ENCODE results near the gene COL4A1.

COL4A1 gene

GRCh38 chr13:110284779-110285484, 22.0 kb downstream of the COL4A1 start:
- H3K4me1 ChIP-seq (ENCODE audit: control insufficient read depth, insufficient read depth, low read length): peaks cover 9% of the 10 kb centered on the region
- H3K27ac ChIP-seq (ENCODE audit: insufficient read depth, low read depth, low read length, poor library complexity, severe bottlenecking): no peak overlapping the region
- H3K27me3 ChIP-seq (ENCODE audit: control insufficient read depth, insufficient read depth, low read length, poor library complexity, severe bottlenecking): no peaks in the 10 kb centered on the region
- 93 to 94% methylated on average over 11 of the region's 11 CpGs for WGBS, 2 experiments
- H3K36me3 ChIP-seq (ENCODE audit: control insufficient read depth, insufficient read depth, low read length): no peaks in the 10 kb centered on the region
- no peaks in the 10 kb centered on the region for H3K9me3 ChIP-seq (ENCODE audit: control insufficient read depth, low read length)
- no peak overlapping the region for H3K4me3 ChIP-seq (ENCODE audit: insufficient read depth, low read depth, low read length)

- Histone ChIP-seq H3K27ac (ENCODE audit: insufficient read depth, low read depth, low read length, poor library complexity, severe bottlenecking) (no peak overlapping the region), H3K9me3 (ENCODE audit: control insufficient read depth, low read length) (no peaks in the 10 kb centered on the region), H3K4me3 (ENCODE audit: insufficient read depth, low read depth, low read length) (no peak overlapping the region), H3K4me1 (ENCODE audit: control insufficient read depth, insufficient read depth, low read length) (peaks cover 9% of the 10 kb centered on the region), H3K36me3 (ENCODE audit: control insufficient read depth, insufficient read depth, low read length) (no peaks in the 10 kb centered on the region), H3K27me3 (ENCODE audit: control insufficient read depth, insufficient read depth, low read length, poor library complexity, severe bottlenecking) (no peaks in the 10 kb centered on the region)
- WGBS, 2 experiments: 94 to 95% methylated on average over 7 of the region's 7 CpGs
Measured at GRCh38 chr13:110283736-110284517, 23.0 kb downstream of the COL4A1 start.

GRCh38 chr13:110282316-110282841, 24.6 kb downstream of the COL4A1 start:
- no peaks in the 10 kb centered on the region for H3K9me3 ChIP-seq (ENCODE audit: control insufficient read depth, low read length)
- H3K27me3 ChIP-seq (ENCODE audit: control insufficient read depth, insufficient read depth, low read length, poor library complexity, severe bottlenecking): no peaks in the 10 kb centered on the region
- H3K27ac ChIP-seq (ENCODE audit: insufficient read depth, low read depth, low read length, poor library complexity, severe bottlenecking): no peak overlapping the region
- H3K36me3 ChIP-seq (ENCODE audit: control insufficient read depth, insufficient read depth, low read length): no peaks in the 10 kb centered on the region
- peaks cover 6% of the 10 kb centered on the region for H3K4me1 ChIP-seq (ENCODE audit: control insufficient read depth, insufficient read depth, low read length)
- WGBS, 2 experiments: 93 to 97% methylated on average over 1 of the region's 1 CpG
- no peak overlapping the region for H3K4me3 ChIP-seq (ENCODE audit: insufficient read depth, low read depth, low read length)

- Histone ChIP-seq H3K27ac (ENCODE audit: insufficient read depth, low read depth, low read length, poor library complexity, severe bottlenecking) (no peak overlapping the region), H3K9me3 (ENCODE audit: control insufficient read depth, low read length) (no peaks in the 10 kb centered on the region), H3K27me3 (ENCODE audit: control insufficient read depth, insufficient read depth, low read length, poor library complexity, severe bottlenecking) (no peaks in the 10 kb centered on the region), H3K4me1 (ENCODE audit: control insufficient read depth, insufficient read depth, low read length) (no peaks in the 10 kb centered on the region), H3K36me3 (ENCODE audit: control insufficient read depth, insufficient read depth, low read length) (no peaks in the 10 kb centered on the region), H3K4me3 (ENCODE audit: insufficient read depth, low read depth, low read length) (no peak overlapping the region)
- 94 to 95% methylated on average over 5 of the region's 5 CpGs for WGBS, 2 experiments
Measured at GRCh38 chr13:110281736-110282135, 25.2 kb downstream of the COL4A1 start.

- H3K27ac ChIP-seq (ENCODE audit: insufficient read depth, low read depth, low read length, poor library complexity, severe bottlenecking): no peak overlapping the region
- no peaks in the 10 kb centered on the region for H3K4me1 ChIP-seq (ENCODE audit: control insufficient read depth, insufficient read depth, low read length)
- WGBS, 2 experiments: 91 to 93% methylated on average over 7 of the region's 7 CpGs
- no peaks in the 10 kb centered on the region for H3K36me3 ChIP-seq (ENCODE audit: control insufficient read depth, insufficient read depth, low read length)
- no peaks in the 10 kb centered on the region for H3K9me3 ChIP-seq (ENCODE audit: control insufficient read depth, low read length)
- no peaks in the 10 kb centered on the region for H3K27me3 ChIP-seq (ENCODE audit: control insufficient read depth, insufficient read depth, low read length, poor library complexity, severe bottlenecking)
- H3K4me3 ChIP-seq (ENCODE audit: insufficient read depth, low read depth, low read length): no peak overlapping the region
Measured at GRCh38 chr13:110280985-110281688, 25.8 kb downstream of the COL4A1 start.

GRCh38 chr13:110280231-110280813, 26.6 kb downstream of the COL4A1 start:
- 94% methylated on average over 7 to 8 of the region's 9 CpGs for WGBS, 2 experiments

GRCh38 chr13:110279684-110280083, 27.3 kb downstream of the COL4A1 start:
- no peaks in the 10 kb centered on the region for H3K4me1 ChIP-seq (ENCODE audit: control insufficient read depth, insufficient read depth, low read length)
- no peak overlapping the region for H3K27ac ChIP-seq (ENCODE audit: insufficient read depth, low read depth, low read length, poor library complexity, severe bottlenecking)

More at GRCh38 chr13:110280231-110280813, 26.6 kb downstream of the COL4A1 start:
- Histone ChIP-seq H3K4me3 (ENCODE audit: insufficient read depth, low read depth, low read length) (no peak overlapping the region), H3K36me3 (ENCODE audit: control insufficient read depth, insufficient read depth, low read length) (no peaks in the 10 kb centered on the region), H3K4me1 (ENCODE audit: control insufficient read depth, insufficient read depth, low read length) (no peaks in the 10 kb centered on the region), H3K27ac (ENCODE audit: insufficient read depth, low read depth, low read length, poor library complexity, severe bottlenecking) (no peak overlapping the region), H3K27me3 (ENCODE audit: control insufficient read depth, insufficient read depth, low read length, poor library complexity, severe bottlenecking) (no peaks in the 10 kb centered on the region), H3K9me3 (ENCODE audit: control insufficient read depth, low read length) (no peaks in the 10 kb centered on the region)

GRCh38 chr13:110278859-110279258, 28.1 kb downstream of the COL4A1 start:
- H3K9me3 ChIP-seq (ENCODE audit: control insufficient read depth, low read length): no peaks in the 10 kb centered on the region
- no peaks in the 10 kb centered on the region for H3K4me1 ChIP-seq (ENCODE audit: control insufficient read depth, insufficient read depth, low read length)
- no peaks in the 10 kb centered on the region for H3K27me3 ChIP-seq (ENCODE audit: control insufficient read depth, insufficient read depth, low read length, poor library complexity, severe bottlenecking)
- no peak overlapping the region for H3K4me3 ChIP-seq (ENCODE audit: insufficient read depth, low read depth, low read length)
- H3K27ac ChIP-seq (ENCODE audit: insufficient read depth, low read depth, low read length, poor library complexity, severe bottlenecking): no peak overlapping the region
- 93 to 94% methylated on average over 7 of the region's 7 CpGs for WGBS, 2 experiments
- no peaks in the 10 kb centered on the region for H3K36me3 ChIP-seq (ENCODE audit: control insufficient read depth, insufficient read depth, low read length)

More at GRCh38 chr13:110279684-110280083, 27.3 kb downstream of the COL4A1 start:
- H3K27me3 ChIP-seq (ENCODE audit: control insufficient read depth, insufficient read depth, low read length, poor library complexity, severe bottlenecking): no peaks in the 10 kb centered on the region
- no peak overlapping the region for H3K4me3 ChIP-seq (ENCODE audit: insufficient read depth, low read depth, low read length)
- H3K9me3 ChIP-seq (ENCODE audit: control insufficient read depth, low read length): no peaks in the 10 kb centered on the region
- 92 to 94% methylated on average over 4 of the region's 4 CpGs for WGBS, 2 experiments
- H3K36me3 ChIP-seq (ENCODE audit: control insufficient read depth, insufficient read depth, low read length): no peaks in the 10 kb centered on the region

- no peak overlapping the region for H3K27ac ChIP-seq (ENCODE audit: insufficient read depth, low read depth, low read length, poor library complexity, severe bottlenecking)
- 88 to 89% methylated on average over 5 of the region's 5 CpGs for WGBS, 2 experiments
- no peaks in the 10 kb centered on the region for H3K27me3 ChIP-seq (ENCODE audit: control insufficient read depth, insufficient read depth, low read length, poor library complexity, severe bottlenecking)
- no peaks in the 10 kb centered on the region for H3K4me1 ChIP-seq (ENCODE audit: control insufficient read depth, insufficient read depth, low read length)
- no peaks in the 10 kb centered on the region for H3K9me3 ChIP-seq (ENCODE audit: control insufficient read depth, low read length)
- no peak overlapping the region for H3K4me3 ChIP-seq (ENCODE audit: insufficient read depth, low read depth, low read length)
- no peaks in the 10 kb centered on the region for H3K36me3 ChIP-seq (ENCODE audit: control insufficient read depth, insufficient read depth, low read length)
Measured at GRCh38 chr13:110277357-110277975, 29.5 kb downstream of the COL4A1 start.

All from ectodermal cell (in vitro differentiated cells).